Measurements from ENCODE around the gene DYNC1LI1. TPM values are rescaled to one million over a fixed set of nuclear protein-coding genes. Genes with fewer than 3 reads are reported as not detected.

Gene DYNC1LI1
- polyA plus RNA-seq (88.6 and 94.5 TPM in 2 replicates), polyA minus RNA-seq (134 and 139 TPM in 2 replicates)

DNA sequence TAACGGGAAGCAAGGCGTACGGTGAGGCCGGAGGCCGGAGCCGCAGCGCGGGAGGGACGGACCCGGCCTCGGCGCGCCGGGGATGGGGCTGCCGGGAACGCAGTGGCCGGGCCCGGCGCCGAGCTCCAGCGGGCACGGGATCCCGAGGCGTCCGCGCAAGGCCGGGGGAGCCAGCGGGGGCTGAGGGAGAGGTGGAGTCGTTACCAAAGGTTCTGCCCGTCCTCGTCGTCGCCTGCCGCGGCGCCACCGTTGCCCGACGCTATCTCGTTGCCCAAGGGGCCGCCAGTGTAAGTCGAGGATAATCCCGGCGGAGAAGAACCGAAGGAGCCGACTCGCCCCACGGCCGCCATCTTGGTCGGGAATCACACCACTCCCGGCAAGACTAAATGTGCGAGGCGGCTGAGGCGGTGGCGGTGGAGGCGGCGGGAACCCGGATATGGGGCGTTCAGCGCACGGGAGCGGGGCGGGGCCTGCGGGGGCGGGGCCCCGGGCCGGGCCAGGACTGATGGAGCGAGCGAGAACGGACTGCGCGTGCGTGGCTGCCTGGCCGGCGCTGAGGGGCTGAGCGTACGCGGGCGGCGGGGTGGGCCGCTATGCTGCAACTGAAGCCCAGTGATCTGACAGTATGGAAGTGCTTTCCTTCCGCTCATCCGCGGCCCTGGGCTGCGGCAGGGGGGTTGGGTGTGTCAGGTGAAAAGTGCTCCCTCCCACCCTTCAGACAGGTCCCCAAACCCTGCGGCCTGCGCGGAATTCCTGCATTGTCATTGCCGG lies at the start of gene DYNC1LI1:
Gene DYNC1LI1, minus strand, starts transcription at position 438 of the 771 bp plus-strand sequence. Its CDS starts 88 bp downstream, at position 350.
- Histone ChIP-seq H3K4me2 (ENCODE audit: low read length) (peak within 1 kb of the TSS; percentile 99), H3K27ac (ENCODE audit: low read length) (peak within 1 kb of the TSS; percentile 95), H3K36me3 (ENCODE audit: insufficient read depth, low read length) (no peaks in the 10 kb centered on the region), H3F3A (ENCODE audit: insufficient read depth, low read length, poor library complexity, severe bottlenecking) (no peaks in the 10 kb centered on the region), H3K4me3 (ENCODE audit: low read length) (peak within 1 kb of the TSS; percentile 87), H3K9me3 (ENCODE audit: low read length) (no peaks in the 10 kb centered on the region), H4K20me1 (ENCODE audit: insufficient read depth) (no peaks in the 10 kb centered on the region), H3K27me3 (ENCODE audit: insufficient read depth, low read depth, low read length) (no peaks in the 10 kb centered on the region), H3K9ac (ENCODE audit: low read length) (peak within 1 kb of the TSS; percentile 98), H3K9me2 (ENCODE audit: insufficient read depth, low read length) (no peaks in the 10 kb centered on the region), H2AFZ (ENCODE audit: low read depth, low read length) (peak within 1 kb of the TSS; percentile 81), H3K79me2 (replicated peaks; ENCODE audit: insufficient read depth, low read length) (peaks cover 41% of the 10 kb centered on the region)
- TF ChIP-seq TAF1 (IDR thresholded peaks at IDR 0.05; ENCODE audit: low read depth) (peak; percentile 94), EZH2 (IDR thresholded peaks at IDR 0.05; ENCODE audit: borderline replicate concordance, insufficient read depth, low read length, poor library complexity, severe bottlenecking) (no peak), EP300 (conservative IDR thresholded peaks at IDR 0.05; ENCODE audit: poor library complexity, severe bottlenecking) (peak; percentile 32), POLR2AphosphoS5 (IDR thresholded peaks at IDR 0.05) (peak; percentile 88), RAD21 (conservative IDR thresholded peaks at IDR 0.05) (no peak), MXI1 (conservative IDR thresholded peaks at IDR 0.05; ENCODE audit: poor library complexity, severe bottlenecking) (peak; percentile 70)
- TF ChIP-seq, protein P1, sequence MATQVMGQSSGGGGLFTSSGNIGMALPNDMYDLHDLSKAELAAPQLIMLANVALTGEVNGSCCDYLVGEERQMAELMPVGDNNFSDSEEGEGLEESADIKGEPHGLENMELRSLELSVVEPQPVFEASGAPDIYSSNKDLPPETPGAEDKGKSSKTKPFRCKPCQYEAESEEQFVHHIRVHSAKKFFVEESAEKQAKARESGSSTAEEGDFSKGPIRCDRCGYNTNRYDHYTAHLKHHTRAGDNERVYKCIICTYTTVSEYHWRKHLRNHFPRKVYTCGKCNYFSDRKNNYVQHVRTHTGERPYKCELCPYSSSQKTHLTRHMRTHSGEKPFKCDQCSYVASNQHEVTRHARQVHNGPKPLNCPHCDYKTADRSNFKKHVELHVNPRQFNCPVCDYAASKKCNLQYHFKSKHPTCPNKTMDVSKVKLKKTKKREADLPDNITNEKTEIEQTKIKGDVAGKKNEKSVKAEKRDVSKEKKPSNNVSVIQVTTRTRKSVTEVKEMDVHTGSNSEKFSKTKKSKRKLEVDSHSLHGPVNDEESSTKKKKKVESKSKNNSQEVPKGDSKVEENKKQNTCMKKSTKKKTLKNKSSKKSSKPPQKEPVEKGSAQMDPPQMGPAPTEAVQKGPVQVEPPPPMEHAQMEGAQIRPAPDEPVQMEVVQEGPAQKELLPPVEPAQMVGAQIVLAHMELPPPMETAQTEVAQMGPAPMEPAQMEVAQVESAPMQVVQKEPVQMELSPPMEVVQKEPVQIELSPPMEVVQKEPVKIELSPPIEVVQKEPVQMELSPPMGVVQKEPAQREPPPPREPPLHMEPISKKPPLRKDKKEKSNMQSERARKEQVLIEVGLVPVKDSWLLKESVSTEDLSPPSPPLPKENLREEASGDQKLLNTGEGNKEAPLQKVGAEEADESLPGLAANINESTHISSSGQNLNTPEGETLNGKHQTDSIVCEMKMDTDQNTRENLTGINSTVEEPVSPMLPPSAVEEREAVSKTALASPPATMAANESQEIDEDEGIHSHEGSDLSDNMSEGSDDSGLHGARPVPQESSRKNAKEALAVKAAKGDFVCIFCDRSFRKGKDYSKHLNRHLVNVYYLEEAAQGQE (IDR thresholded peaks at IDR 0.05; ENCODE audit: borderline replicate concordance) = peak; percentile 91
- TF ChIP-seq, protein P2, sequence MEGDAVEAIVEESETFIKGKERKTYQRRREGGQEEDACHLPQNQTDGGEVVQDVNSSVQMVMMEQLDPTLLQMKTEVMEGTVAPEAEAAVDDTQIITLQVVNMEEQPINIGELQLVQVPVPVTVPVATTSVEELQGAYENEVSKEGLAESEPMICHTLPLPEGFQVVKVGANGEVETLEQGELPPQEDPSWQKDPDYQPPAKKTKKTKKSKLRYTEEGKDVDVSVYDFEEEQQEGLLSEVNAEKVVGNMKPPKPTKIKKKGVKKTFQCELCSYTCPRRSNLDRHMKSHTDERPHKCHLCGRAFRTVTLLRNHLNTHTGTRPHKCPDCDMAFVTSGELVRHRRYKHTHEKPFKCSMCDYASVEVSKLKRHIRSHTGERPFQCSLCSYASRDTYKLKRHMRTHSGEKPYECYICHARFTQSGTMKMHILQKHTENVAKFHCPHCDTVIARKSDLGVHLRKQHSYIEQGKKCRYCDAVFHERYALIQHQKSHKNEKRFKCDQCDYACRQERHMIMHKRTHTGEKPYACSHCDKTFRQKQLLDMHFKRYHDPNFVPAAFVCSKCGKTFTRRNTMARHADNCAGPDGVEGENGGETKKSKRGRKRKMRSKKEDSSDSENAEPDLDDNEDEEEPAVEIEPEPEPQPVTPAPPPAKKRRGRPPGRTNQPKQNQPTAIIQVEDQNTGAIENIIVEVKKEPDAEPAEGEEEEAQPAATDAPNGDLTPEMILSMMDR (IDR thresholded peaks at IDR 0.05; ENCODE audit: poor library complexity, severe bottlenecking) = no peak

GRCh38 chr3:32619395-32619794 lies 48.7 kb upstream of the DYNC1LI1 start:
- no peak overlapping the region for H3K27ac ChIP-seq (ENCODE audit: low read length)
- no peaks in the 10 kb centered on the region for H4K20me1 ChIP-seq (ENCODE audit: insufficient read depth)
- H3K4me3 ChIP-seq (ENCODE audit: low read length) = no peak overlapping the region
- no peaks in the 10 kb centered on the region for H3K36me3 ChIP-seq (ENCODE audit: insufficient read depth, low read length)
- TF ChIP-seq POLR2AphosphoS5 (IDR thresholded peaks at IDR 0.05) = no peak
- no peak overlapping the region for H2AFZ ChIP-seq (ENCODE audit: low read depth, low read length)
- H3K4me2 ChIP-seq (ENCODE audit: low read length) = no peak overlapping the region
- no peaks in the 10 kb centered on the region for H3F3A ChIP-seq (ENCODE audit: insufficient read depth, low read length, poor library complexity, severe bottlenecking)
- no peak overlapping the region for H3K9ac ChIP-seq (ENCODE audit: low read length)
- no peaks in the 10 kb centered on the region for H3K27me3 ChIP-seq (ENCODE audit: insufficient read depth, low read depth, low read length)
- no peaks in the 10 kb centered on the region for H3K79me2 ChIP-seq (replicated peaks; ENCODE audit: insufficient read depth, low read length)
- no peaks in the 10 kb centered on the region for H3K9me2 ChIP-seq (ENCODE audit: insufficient read depth, low read length)
- peaks cover 3% of the 10 kb centered on the region for H3K9me3 ChIP-seq (ENCODE audit: low read length)

All from neural cell (in vitro differentiated cells).